GM08714 (cell line): Measurements from ENCODE around the gene NOA1.
"Not testable (repeated sequence)": the region's sequence is repeated elsewhere in the genome, so short reads cannot be mapped to it uniquely, and the experiment has no call there.

Experiments used
- H3K4me3 ChIP-seq: fragments of 200-500 bp; sonication (Bioruptor generic); 2 replicates; pipeline ENCODE4 v1.5.1; 2014; ENCODE audit warnings: mild to moderate bottlenecking, low read length, inconsistent platforms
- ZNF274 ChIP-seq: IDR thresholded peaks from 2 replicates; pipeline ENCODE4 v1.6.1; 2012; ENCODE audit warnings: mild to moderate bottlenecking, low read depth, low read length

Gene NOA1

GRCh38 chr4:56976837-56977320, 527 bp downstream of the NOA1 start:
- H3K4me3 ChIP-seq = peak overlapping the region; percentile 85
- no peak for TF ChIP-seq ZNF274

- no peak for TF ChIP-seq ZNF274
- peak overlapping the region; percentile 85 for H3K4me3 ChIP-seq
Measured at GRCh38 chr4:56976283-56976836, 1.0 kb downstream of the NOA1 start.

GRCh38 chr4:56973336-56973735, 4.1 kb downstream of the NOA1 start:
- no peak overlapping the region for H3K4me3 ChIP-seq
- TF ChIP-seq ZNF274 = no peak

GRCh38 chr4:56972809-56973208, 4.6 kb downstream of the NOA1 start:
- no peak overlapping the region for H3K4me3 ChIP-seq

GRCh38 chr4:56972389-56972788, 5.0 kb downstream of the NOA1 start:
- no peak for TF ChIP-seq ZNF274
- H3K4me3 ChIP-seq = no peak overlapping the region

More at GRCh38 chr4:56972809-56973208, 4.6 kb downstream of the NOA1 start:
- no peak for TF ChIP-seq ZNF274

GRCh38 chr4:56971383-56971782, 6.0 kb downstream of the NOA1 start:
- TF ChIP-seq ZNF274 = no peak

GRCh38 chr4:56961107-56961500, 16.3 kb downstream of the NOA1 start:
- no peak overlapping the region for H3K4me3 ChIP-seq
- TF ChIP-seq ZNF274 = no peak

More at GRCh38 chr4:56971383-56971782, 6.0 kb downstream of the NOA1 start:
- H3K4me3 ChIP-seq = no peak overlapping the region

DNA sequence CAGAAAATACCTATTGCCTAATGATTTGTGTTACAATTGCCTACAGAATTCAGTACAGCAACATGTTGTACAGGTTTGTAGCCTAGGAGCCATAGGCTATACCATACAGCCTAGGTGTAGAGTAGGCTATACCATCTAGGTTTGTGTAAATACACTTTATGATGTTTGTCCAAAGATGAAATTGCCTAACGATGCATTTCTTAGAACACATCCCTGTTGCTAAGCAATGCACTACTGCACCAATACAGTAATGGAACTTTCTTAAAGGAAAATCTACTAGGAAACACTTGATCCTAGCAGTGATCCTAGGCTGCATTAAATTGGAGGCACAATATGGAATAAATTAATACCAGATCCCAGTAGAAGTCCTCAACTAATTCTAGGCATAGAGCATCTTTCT, 18.3 kb downstream of the NOA1 start:
- H3K4me3 ChIP-seq = no peak overlapping the region
- TF ChIP-seq ZNF274 = no peak

- H3K4me3 ChIP-seq = no peak overlapping the region
- TF ChIP-seq ZNF274 = no peak
Measured at GRCh38 chr4:56958111-56958517, 19.3 kb downstream of the NOA1 start.

DNA sequence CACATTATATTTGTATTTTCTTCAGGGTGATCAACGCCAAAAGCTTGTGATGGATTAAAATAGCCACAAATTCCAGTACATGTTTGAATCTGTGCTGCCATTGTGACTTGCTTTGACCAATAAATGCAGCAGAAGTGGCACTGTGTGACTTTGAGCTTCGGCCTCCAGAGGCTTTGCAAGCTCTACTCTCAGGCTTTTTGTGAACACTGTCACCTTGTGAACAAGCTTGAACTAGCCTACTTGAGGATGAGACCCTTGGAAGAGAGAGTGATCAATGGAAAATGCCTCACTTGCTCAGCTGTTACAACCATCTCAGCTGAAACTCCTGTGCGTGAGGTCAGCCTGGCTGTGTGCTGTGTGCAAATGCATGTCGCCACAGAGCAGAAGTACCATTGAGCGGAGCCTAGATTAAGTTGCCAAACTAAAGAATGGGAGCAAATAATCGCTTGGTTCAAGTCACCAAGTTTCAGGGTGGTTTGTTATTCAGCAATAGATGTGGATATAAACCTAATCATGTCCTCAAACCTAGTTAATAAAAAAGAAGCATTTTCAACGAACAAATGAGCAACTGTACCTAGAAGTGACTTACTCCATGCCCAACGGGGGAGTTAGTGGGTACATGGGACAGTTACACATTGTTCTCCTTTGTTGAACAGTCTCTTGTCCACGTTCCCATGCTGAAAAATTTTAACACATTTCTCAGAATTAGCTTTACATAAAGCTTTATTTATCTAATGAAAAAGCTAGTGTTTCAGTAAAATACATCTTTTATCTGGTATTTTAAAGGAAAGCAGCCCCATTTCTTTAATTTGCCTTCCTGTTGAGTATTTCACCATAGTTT, 23.5 kb downstream of the NOA1 start:
- H3K4me3 ChIP-seq = no peak overlapping the region
- no peak for TF ChIP-seq ZNF274

GRCh38 chr4:56941403-56941802, 36.0 kb downstream of the NOA1 start:
- no peak for TF ChIP-seq ZNF274
- H3K4me3 ChIP-seq = no peak overlapping the region

GRCh38 chr4:56940971-56941370, 36.4 kb downstream of the NOA1 start:
- no peak for TF ChIP-seq ZNF274
- H3K4me3 ChIP-seq = no peak overlapping the region

DNA sequence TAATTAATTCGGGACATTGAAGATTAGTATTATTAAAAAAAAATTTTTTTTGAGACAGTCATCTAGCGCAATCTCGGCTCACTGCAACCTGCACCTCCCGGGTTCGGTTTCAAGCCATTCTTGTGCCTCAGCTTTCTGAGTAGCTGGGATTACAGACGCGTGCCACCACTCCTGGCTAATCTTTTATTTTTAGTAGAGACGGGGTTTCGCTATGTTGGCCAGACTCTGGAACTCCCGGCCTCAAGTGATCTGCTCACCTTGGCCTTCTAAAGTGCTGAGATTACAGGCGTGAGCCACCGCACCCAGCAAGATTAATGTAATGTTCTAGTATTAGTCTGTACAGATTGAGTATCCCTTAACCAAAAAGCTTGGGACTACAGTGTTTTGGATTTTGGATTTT, 37.0 kb downstream of the NOA1 start:
- TF ChIP-seq ZNF274 = no peak

GRCh38 chr4:56939826-56940225, 37.6 kb downstream of the NOA1 start:
- H3K4me3 ChIP-seq = not testable (repeated sequence)

More for the DNA sequence above, 37.0 kb downstream of the NOA1 start:
- no peak overlapping the region for H3K4me3 ChIP-seq

DNA sequence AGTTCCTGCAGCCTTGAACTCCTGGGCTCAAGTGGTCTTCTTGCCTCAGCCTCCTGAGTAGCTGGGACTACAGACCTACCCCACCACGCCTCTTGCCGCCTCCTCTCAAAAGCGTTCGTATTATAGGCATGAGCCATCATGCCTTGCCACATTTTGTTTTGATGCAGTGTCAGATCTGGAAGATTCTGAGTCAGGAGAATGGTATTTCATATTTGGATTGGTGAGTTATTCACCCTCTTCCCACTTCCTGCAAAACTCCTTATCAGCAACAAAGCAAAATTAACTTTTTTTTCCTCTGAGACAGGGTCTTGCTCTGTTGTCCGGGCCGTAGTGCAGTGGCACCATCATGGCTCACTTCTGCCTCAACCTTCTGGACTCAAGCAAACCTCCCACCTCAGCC, 40.1 kb downstream of the NOA1 start:
- no peak for TF ChIP-seq ZNF274
- H3K4me3 ChIP-seq = no peak overlapping the region
